Spleen (tissue), 11 donors: Measurements from ENCODE around the gene MEIS2. TPM values are rescaled to one million over a fixed set of nuclear protein-coding genes. Genes with fewer than 3 reads are reported as not detected.

Experiments
- DNase-seq: peaks from one replicate; pipeline ENCODE4 v3.0.0-alpha.2; 2020
- H3K27ac ChIP-seq, 8 donors: fragments of 200-600 bp; sonication (generic) in 7 of 8; 1 replicate in 4 of 8; 2 replicates in 4 of 8; pipeline versions ENCODE4 v1.5.0 to v1.8.0; 2016 to 2021; ENCODE audit warnings: inconsistent platforms in 4 of 8, mild to moderate bottlenecking in 4 of 8, moderate library complexity in 1 of 8
- H3K27me3 ChIP-seq, 7 donors: fragments of 200-600 bp; sonication (generic) in 6 of 7; replicated peaks in 1 of 7; 1 replicate in 4 of 7; 2 replicates in 3 of 7; pipeline versions ENCODE4 v1.5.0 to v1.8.0; 2016 to 2021; ENCODE audit warnings: inconsistent platforms in 3 of 7, mild to moderate bottlenecking in 1 of 7
- H3K36me3 ChIP-seq, 6 donors: fragments of 200-600 bp; sonication (generic) in 5 of 6; 1 replicate in 4 of 6; 2 replicates in 2 of 6; pipeline versions ENCODE4 v1.5.0 to v1.8.0; 2016 to 2021; ENCODE audit warnings: inconsistent platforms in 2 of 6
- H3K4me1 ChIP-seq, 6 donors: fragments of 200-600 bp; sonication (generic) in 5 of 6; 1 replicate in 3 of 6; 2 replicates in 3 of 6; pipeline versions ENCODE4 v1.5.0 to v1.8.0; 2016 to 2021; ENCODE audit warnings: inconsistent platforms in 3 of 6
- H3K4me3 ChIP-seq, 8 donors: fragments of 200-600 bp; sonication (generic) in 7 of 8; 1 replicate in 4 of 8; 2 replicates in 4 of 8; pipeline versions ENCODE4 v1.5.0 to v1.8.0; 2016 to 2021; ENCODE audit warnings: inconsistent platforms in 4 of 8, mild to moderate bottlenecking in 4 of 8, moderate library complexity in 2 of 8
- H3K9me3 ChIP-seq, 8 donors: fragments of 200-600 bp; sonication (generic) in 7 of 8; 1 replicate in 4 of 8; 2 replicates in 4 of 8; pipeline versions ENCODE4 v1.5.0 to v1.8.0; 2016 to 2021; ENCODE audit warnings: inconsistent platforms in 4 of 8
- POLR2A ChIP-seq, 3 donors: fragments of 450-650 bp; IDR thresholded peaks; one replicate each; pipeline ENCODE4 v1.5.1; 2017; ENCODE audit warnings: antibody characterized with exemption in 3 of 3, mild to moderate bottlenecking in 1 of 3
- POLR2AphosphoS5 ChIP-seq, 3 donors: sonication (generic); formaldehyde crosslinking; IDR thresholded peaks; one replicate each; pipeline ENCODE4 v1.5.1; 2017; ENCODE audit warnings: antibody characterized with exemption in 3 of 3
- WGBS, 5 donors: extraction: QIAGEN DNeasy Blood & Tissue Kit in 3 of 5; methylation state at CpG; one replicate each; pipeline versions ENCODE4 v1.1.5 to v1.1.7; 2013 to 2018; 5-methylcytosine and 5-hydroxymethylcytosine counted together
- intact Hi-C: fragments of 100-400 bp; cut with DNase I; formaldehyde crosslinking; loops from one replicate; pipeline ENCODE4 v1.15.0; 2023; ENCODE audit warnings: low total_unique reads
- polyA plus RNA-seq, 3 donors: library from polyadenylated mRNA; stranded (reverse); fragments of 200-250 nt; gene quantifications; one replicate each; pipeline ENCODE4 v1.2.1, GENCODE V29; 2013
- total RNA-seq, 7 donors: library from RNA; depleted of rRNA in 3 of 7; stranded (reverse); fragments of >200 nt in 3 of 7; fragmentation: NEBNext Ultra II Directional in 4 of 7; extraction: Animal tissue kit (Norgen Biotek cat#: 25700) in 4 of 7; gene quantifications; one replicate each; pipeline versions ENCODE4 v1.1.0 to v1.2.1, GENCODE V29; 2016 to 2021
- TF ChIP-seq, protein P1 (sequence below), 11 experiments: fragments of 200-600 bp in 7 of 11; fragments of 450-650 bp in 4 of 11; sonication (generic) in 4 of 11; IDR thresholded peaks in 8 of 11; conservative IDR thresholded peaks in 3 of 11; 1 replicate in 7 of 11; 2 replicates in 4 of 11; pipeline versions ENCODE4 v1.4.0 to v1.8.0; 2016 to 2021; ENCODE audit warnings: antibody characterized with exemption in 11 of 11, inconsistent platforms in 4 of 11, mild to moderate bottlenecking in 1 of 11
- donor health status: healthy with polysubstance abuse.
- donor health status: DM: no; HTN: no; CAD: no; lungs with moderate emphysema.
- donor health status: DM: no; HTN: no; CAD: no.
- donor health status: Bipolar disorder and iron deficiency.
- donor health status: healthy.
- donor health status: DM: no; HTN: no; CAD: no.
- donor health status: DM: yes; HTN: yes; CAD: no.

Gene MEIS2
- total and polyA plus RNA-seq, 10 donors: 2.6 to 57.2 (median 23.5) TPM

DNA sequence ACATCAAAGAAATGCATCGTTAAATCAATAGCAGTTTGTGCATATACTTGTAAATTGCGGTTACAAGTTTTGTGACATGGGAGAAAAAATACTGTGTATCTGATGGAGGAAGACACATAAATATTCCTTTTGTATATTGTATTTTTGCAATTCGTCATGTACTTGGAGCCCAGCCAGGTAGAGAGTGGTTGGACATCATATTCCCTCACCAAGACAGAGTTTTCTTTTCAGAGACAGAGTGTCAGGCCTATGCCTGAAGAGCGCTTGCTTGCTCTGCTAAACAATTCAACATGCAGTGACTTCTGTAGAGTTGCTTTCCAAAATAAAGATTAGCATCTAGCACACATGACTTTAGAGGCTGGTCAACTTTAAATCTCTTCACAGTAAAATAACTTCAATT lies 24.8 kb upstream of the MEIS2 start:
- Histone ChIP-seq H3K36me3 (no peaks in the 10 kb centered on the region), H3K4me1 (no peaks in the 10 kb centered on the region), H3K9me3 (no peaks in the 10 kb centered on the region), H3K27me3 (peaks cover 0 to 11% (median 0%) of the 10 kb centered on the region in 7 donors), H3K4me3 (no peak overlapping the region), H3K27ac (no peak overlapping the region)
- DNase-seq: no peak
- intact Hi-C loops: no loop called here
- WGBS, 5 donors: 80 to 85% (median 82%) methylated on average over 4 of the region's 4 CpGs
- TF ChIP-seq, protein P1, sequence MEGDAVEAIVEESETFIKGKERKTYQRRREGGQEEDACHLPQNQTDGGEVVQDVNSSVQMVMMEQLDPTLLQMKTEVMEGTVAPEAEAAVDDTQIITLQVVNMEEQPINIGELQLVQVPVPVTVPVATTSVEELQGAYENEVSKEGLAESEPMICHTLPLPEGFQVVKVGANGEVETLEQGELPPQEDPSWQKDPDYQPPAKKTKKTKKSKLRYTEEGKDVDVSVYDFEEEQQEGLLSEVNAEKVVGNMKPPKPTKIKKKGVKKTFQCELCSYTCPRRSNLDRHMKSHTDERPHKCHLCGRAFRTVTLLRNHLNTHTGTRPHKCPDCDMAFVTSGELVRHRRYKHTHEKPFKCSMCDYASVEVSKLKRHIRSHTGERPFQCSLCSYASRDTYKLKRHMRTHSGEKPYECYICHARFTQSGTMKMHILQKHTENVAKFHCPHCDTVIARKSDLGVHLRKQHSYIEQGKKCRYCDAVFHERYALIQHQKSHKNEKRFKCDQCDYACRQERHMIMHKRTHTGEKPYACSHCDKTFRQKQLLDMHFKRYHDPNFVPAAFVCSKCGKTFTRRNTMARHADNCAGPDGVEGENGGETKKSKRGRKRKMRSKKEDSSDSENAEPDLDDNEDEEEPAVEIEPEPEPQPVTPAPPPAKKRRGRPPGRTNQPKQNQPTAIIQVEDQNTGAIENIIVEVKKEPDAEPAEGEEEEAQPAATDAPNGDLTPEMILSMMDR (IDR thresholded peaks at IDR 0.05 in 8 of 11, conservative IDR thresholded peaks at IDR 0.05 in 3 of 11): no peak

DNA sequence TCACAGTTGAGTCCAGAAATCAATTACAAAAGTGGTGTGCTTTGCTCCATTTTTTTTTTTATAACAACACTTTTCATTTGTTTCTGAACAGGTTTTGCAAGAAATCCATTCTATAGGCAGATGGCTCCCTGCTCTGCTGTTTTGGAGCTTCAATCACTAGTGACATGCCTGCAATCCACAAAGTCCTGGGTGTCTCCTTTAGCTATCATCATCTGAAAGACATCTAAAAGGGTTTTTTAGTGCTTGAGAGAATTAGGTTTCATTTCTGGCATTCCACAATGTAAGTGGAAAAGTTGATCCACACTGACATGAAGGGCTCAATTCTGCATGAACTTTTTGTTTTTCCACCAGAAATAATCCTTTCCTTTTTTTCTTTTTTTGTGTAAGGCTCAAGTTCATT lies 24.0 kb upstream of the MEIS2 start:
- Histone ChIP-seq H3K27me3 (peaks cover 0 to 10% (median 0%) of the 10 kb centered on the region in 7 donors), H3K4me3 (no peak overlapping the region), H3K4me1 (no peaks in the 10 kb centered on the region), H3K36me3 (no peaks in the 10 kb centered on the region), H3K27ac (no peak overlapping the region), H3K9me3 (no peaks in the 10 kb centered on the region)
- no peak for DNase-seq
- intact Hi-C loops: no loop called here
- TF ChIP-seq, protein P1 (IDR thresholded peaks at IDR 0.05 in 8 of 11, conservative IDR thresholded peaks at IDR 0.05 in 3 of 11): no peak
- TF ChIP-seq POLR2AphosphoS5 (IDR thresholded peaks at IDR 0.05) (no peak), POLR2A (IDR thresholded peaks at IDR 0.05) (no peak)

DNA sequence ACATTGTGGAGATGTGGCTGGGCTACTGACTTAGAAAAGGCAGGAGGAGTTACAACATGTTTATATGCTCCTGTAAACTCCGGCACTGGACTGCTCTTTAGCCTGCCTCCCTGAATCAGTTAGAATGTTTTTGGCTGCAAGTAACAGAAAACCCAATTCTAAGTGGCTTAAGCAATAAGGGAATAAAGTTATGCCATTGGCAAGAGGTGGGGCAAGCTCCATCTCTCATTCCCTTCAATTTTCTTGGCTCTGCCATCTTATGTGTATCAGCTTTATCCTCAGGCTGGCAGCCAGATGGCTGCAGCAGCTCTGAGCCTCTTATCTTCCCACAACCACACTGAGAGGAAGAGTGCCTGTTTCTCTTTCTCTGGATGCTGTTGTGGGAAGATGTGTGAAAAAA lies 22.4 kb upstream of the MEIS2 start:
- Histone ChIP-seq H3K9me3 (no peaks in the 10 kb centered on the region), H3K27ac (no peak overlapping the region), H3K4me1 (no peaks in the 10 kb centered on the region), H3K36me3 (no peaks in the 10 kb centered on the region), H3K4me3 (no peak overlapping the region), H3K27me3 (peaks cover 0 to 18% (median 0%) of the 10 kb centered on the region in 7 donors)
- TF ChIP-seq, protein P1 (IDR thresholded peaks at IDR 0.05 in 8 of 11, conservative IDR thresholded peaks at IDR 0.05 in 3 of 11): no peak
- no peak for TF ChIP-seq POLR2A (IDR thresholded peaks at IDR 0.05)
- TF ChIP-seq POLR2AphosphoS5 (IDR thresholded peaks at IDR 0.05): no peak
- DNase-seq: no peak
- intact Hi-C loops: no loop called here
- WGBS, 5 donors: 75 to 100% (median 94%) methylated on average over 1 of the region's 1 CpG

DNA sequence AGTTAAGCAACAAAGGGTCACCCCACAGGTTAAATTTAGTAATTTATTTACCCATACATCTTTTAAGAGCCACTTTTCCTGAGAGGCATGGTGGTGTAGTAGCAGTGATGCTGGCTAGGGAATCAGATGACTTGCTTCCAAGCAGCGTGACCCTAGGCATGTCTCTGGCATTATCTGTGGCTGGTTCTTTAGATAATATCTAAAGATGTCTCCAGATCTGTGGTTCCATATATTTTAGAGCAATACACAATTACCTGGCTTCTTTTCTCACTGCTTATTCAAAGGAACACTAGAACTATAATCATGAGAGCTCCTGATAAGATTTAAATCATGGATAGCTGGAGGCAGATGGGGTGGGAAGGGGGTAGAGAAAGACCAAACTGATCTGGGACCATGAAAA lies 21.1 kb upstream of the MEIS2 start:
- 71 to 95% (median 90%) methylated on average over 1 of the region's 1 CpG for WGBS, 5 donors
- TF ChIP-seq POLR2A (IDR thresholded peaks at IDR 0.05) (no peak), POLR2AphosphoS5 (IDR thresholded peaks at IDR 0.05) (no peak)
- TF ChIP-seq, protein P1 (IDR thresholded peaks at IDR 0.05 in 8 of 11, conservative IDR thresholded peaks at IDR 0.05 in 3 of 11): no peak
- intact Hi-C loops: no loop called here

More for the DNA sequence above, 21.1 kb upstream of the MEIS2 start:
- H3K27me3 ChIP-seq: peaks cover 0 to 18% (median 0%) of the 10 kb centered on the region in 7 donors
- H3K9me3 ChIP-seq: no peaks in the 10 kb centered on the region
- H3K36me3 ChIP-seq: no peaks in the 10 kb centered on the region
- DNase-seq: no peak
- no peak overlapping the region for H3K27ac ChIP-seq
- H3K4me3 ChIP-seq: no peak overlapping the region
- H3K4me1 ChIP-seq: no peaks in the 10 kb centered on the region
